ENCODE results near the gene FNBP1L.
"Not testable (repeated sequence)": the region's sequence is repeated elsewhere in the genome, so short reads cannot be mapped to it uniquely, and the experiment has no call there.

Gene FNBP1L

DNA sequence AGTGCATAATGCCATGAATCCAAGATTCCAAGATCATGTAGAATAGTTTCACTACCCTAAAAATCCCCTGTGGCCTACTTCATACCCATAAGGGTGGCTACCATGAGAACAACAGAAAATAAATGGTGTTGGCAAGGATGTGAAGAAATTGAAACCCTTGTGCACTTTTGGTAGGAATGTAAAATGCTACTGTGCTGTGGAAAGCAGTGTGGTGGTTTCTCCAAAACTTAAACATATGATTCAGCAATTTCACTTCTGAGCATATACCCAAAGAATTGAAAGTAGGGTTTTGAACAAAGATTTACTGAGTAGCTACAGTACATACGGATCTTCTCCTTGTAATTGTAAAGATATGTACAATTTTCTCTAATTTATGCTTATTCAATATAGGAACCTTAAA is 16.0 kb downstream of the FNBP1L start:
- Histone ChIP-seq H2BK15ac (ENCODE audit: low read length) (no peak overlapping the region), H3K36me3 (replicated peaks in 1 of 2; ENCODE audit: control insufficient read depth in 2 of 2, insufficient read depth in 2 of 2, low read length in 2 of 2) (peaks cover 0 to 35% of the 10 kb centered on the region in 2 donors), H3K4me1 (ENCODE audit: control insufficient read depth in 2 of 2, insufficient read depth in 1 of 2, low read depth in 1 of 2, low read length in 2 of 2) (no peaks in the 10 kb centered on the region), H4K8ac (ENCODE audit: low read depth, low read length) (no peak overlapping the region), H3K23ac (ENCODE audit: low read depth, low read length, poor library complexity) (no peak overlapping the region), H2AFZ (ENCODE audit: low read length) (no peak overlapping the region), H3K4me3 (ENCODE audit: low read length in 2 of 2) (no peak overlapping the region), H2AK5ac (ENCODE audit: low read depth, low read length) (no peak overlapping the region), H3K4ac (ENCODE audit: low read length) (no peak overlapping the region), H3K18ac (ENCODE audit: low read length) (no peak overlapping the region), H3K79me1 (ENCODE audit: low read depth, low read length) (peaks cover 7% of the 10 kb centered on the region), H4K91ac (ENCODE audit: low read depth, low read length, poor library complexity) (no peak overlapping the region), H3K9me3 (replicated peaks in 1 of 2; ENCODE audit: control insufficient read depth in 2 of 2, insufficient read depth in 1 of 2, low read depth in 1 of 2, low read length in 2 of 2) (peaks cover 2 to 41% of the 10 kb centered on the region in 2 donors), H2BK12ac (ENCODE audit: low read length) (no peak overlapping the region), H3K14ac (ENCODE audit: low read length) (no peak overlapping the region), H3K27ac (replicated peaks; ENCODE audit: low read length) (no peak overlapping the region), H2BK120ac (ENCODE audit: low read depth, low read length) (no peak overlapping the region), H3K9ac (ENCODE audit: low read depth, low read length, poor library complexity) (no peak overlapping the region), H2BK5ac (ENCODE audit: low read length) (no peak overlapping the region), H3K4me2 (ENCODE audit: insufficient read depth, low read length, poor library complexity, severe bottlenecking) (no peak overlapping the region), H3K27me3 (ENCODE audit: control insufficient read depth in 3 of 3, insufficient read depth in 3 of 3, low read depth in 1 of 3, low read length in 3 of 3) (no peaks in the 10 kb centered on the region)
- no peak for DNase-seq (ENCODE audit: low spot score)
- no CpG with 5 or more reads among the region's 1 CpG for WGBS, 2 donors (ENCODE audit: extremely low coverage in 2 of 2, insufficient read length in 2 of 2, insufficient replicate concordance in 1 of 2)

DNA sequence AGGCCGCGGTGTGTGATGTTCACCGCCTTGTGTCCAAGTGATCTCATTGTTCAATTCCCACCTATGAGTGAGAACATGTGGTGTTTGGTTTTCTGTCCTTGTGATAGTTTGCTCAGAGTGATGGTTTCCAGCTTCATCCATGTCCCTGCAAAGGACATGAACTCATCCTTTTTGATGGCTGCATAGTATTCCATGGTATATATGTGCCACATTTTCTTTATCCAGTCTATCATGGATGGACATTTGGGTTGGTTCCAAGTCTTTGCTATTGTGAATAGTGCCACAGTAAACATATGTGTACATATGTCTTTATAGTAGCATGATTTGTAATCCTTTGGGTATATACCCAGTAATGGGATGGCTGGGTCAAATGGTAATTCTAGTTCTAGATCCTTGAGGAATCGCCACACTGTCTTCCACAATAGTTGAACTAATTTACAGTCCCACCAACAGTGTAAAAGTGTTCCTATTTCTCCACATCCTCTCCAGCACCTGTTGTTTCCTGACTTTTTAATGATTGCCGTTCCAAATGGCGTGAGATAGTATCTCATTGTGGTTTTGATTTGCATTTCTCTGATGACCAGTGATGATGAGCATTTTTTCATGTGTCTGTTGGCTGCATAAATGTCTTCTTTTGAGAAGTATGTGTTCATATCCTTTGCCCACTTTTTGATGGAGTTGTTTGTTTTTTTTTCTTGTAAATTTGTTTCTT is 17.6 kb downstream of the FNBP1L start:
- not testable (repeated sequence) for H2AK5ac ChIP-seq (ENCODE audit: low read depth, low read length); H3K27ac ChIP-seq (replicated peaks; ENCODE audit: low read length)

GRCh38 chr1:93467606-93468005 is 19.7 kb downstream of the FNBP1L start:
- no peak for DNase-seq (ENCODE audit: low spot score)
- Histone ChIP-seq H3K4me2 (ENCODE audit: insufficient read depth, low read length, poor library complexity, severe bottlenecking) (no peak overlapping the region), H2BK120ac (ENCODE audit: low read depth, low read length) (no peak overlapping the region), H3K27me3 (ENCODE audit: control insufficient read depth in 3 of 3, insufficient read depth in 3 of 3, low read depth in 1 of 3, low read length in 3 of 3) (no peaks in the 10 kb centered on the region), H2BK12ac (ENCODE audit: low read length) (no peak overlapping the region), H3K27ac (replicated peaks; ENCODE audit: low read length) (no peak overlapping the region), H3K36me3 (replicated peaks in 1 of 2; ENCODE audit: control insufficient read depth in 2 of 2, insufficient read depth in 2 of 2, low read length in 2 of 2) (peaks cover 0 to 12% of the 10 kb centered on the region in 2 donors), H3K23ac (ENCODE audit: low read depth, low read length, poor library complexity) (no peak overlapping the region), H2BK15ac (ENCODE audit: low read length) (no peak overlapping the region), H3K4me1 (ENCODE audit: control insufficient read depth in 2 of 2, insufficient read depth in 1 of 2, low read depth in 1 of 2, low read length in 2 of 2) (no peaks in the 10 kb centered on the region), H3K4ac (ENCODE audit: low read length) (no peak overlapping the region), H3K14ac (ENCODE audit: low read length) (no peak overlapping the region), H4K8ac (ENCODE audit: low read depth, low read length) (no peak overlapping the region), H3K4me3 (ENCODE audit: low read length in 2 of 2) (peak overlapping the region in 1 of 2 donors; percentile 42), H3K79me1 (ENCODE audit: low read depth, low read length) (peaks cover 7% of the 10 kb centered on the region), H3K18ac (ENCODE audit: low read length) (no peak overlapping the region), H2AFZ (ENCODE audit: low read length) (no peak overlapping the region), H4K91ac (ENCODE audit: low read depth, low read length, poor library complexity) (no peak overlapping the region), H2AK5ac (ENCODE audit: low read depth, low read length) (no peak overlapping the region), H2BK5ac (ENCODE audit: low read length) (no peak overlapping the region), H3K9ac (ENCODE audit: low read depth, low read length, poor library complexity) (no peak overlapping the region), H3K9me3 (replicated peaks in 1 of 2; ENCODE audit: control insufficient read depth in 2 of 2, insufficient read depth in 1 of 2, low read depth in 1 of 2, low read length in 2 of 2) (peaks cover 2 to 37% of the 10 kb centered on the region in 2 donors)
- no CpG with 5 or more reads among the region's 4 CpGs for WGBS, 2 donors (ENCODE audit: extremely low coverage in 2 of 2, insufficient read length in 2 of 2, insufficient replicate concordance in 1 of 2)

More for the DNA sequence above, 17.6 kb downstream of the FNBP1L start:
- H2BK15ac ChIP-seq (ENCODE audit: low read length); H4K8ac ChIP-seq (ENCODE audit: low read depth, low read length); H3K27me3 ChIP-seq (ENCODE audit: control insufficient read depth in 3 of 3, insufficient read depth in 3 of 3, low read depth in 1 of 3, low read length in 3 of 3); H2BK5ac ChIP-seq (ENCODE audit: low read length); H3K14ac ChIP-seq (ENCODE audit: low read length); DNase-seq (ENCODE audit: low spot score); H3K4me2 ChIP-seq (ENCODE audit: insufficient read depth, low read length, poor library complexity, severe bottlenecking); H3K4ac ChIP-seq (ENCODE audit: low read length); H3K4me1 ChIP-seq (ENCODE audit: control insufficient read depth in 2 of 2, insufficient read depth in 1 of 2, low read depth in 1 of 2, low read length in 2 of 2); H3K79me1 ChIP-seq (ENCODE audit: low read depth, low read length); H2AFZ ChIP-seq (ENCODE audit: low read length); H3K4me3 ChIP-seq (ENCODE audit: low read length in 2 of 2); H2BK120ac ChIP-seq (ENCODE audit: low read depth, low read length); H3K9ac ChIP-seq (ENCODE audit: low read depth, low read length, poor library complexity); H3K23ac ChIP-seq (ENCODE audit: low read depth, low read length, poor library complexity); H4K91ac ChIP-seq (ENCODE audit: low read depth, low read length, poor library complexity); H2BK12ac ChIP-seq (ENCODE audit: low read length); H3K18ac ChIP-seq (ENCODE audit: low read length): not testable (repeated sequence)
- WGBS, 2 donors (ENCODE audit: extremely low coverage in 2 of 2, insufficient read length in 2 of 2, insufficient replicate concordance in 1 of 2) = no CpG with 5 or more reads among the region's 6 CpGs
- Histone ChIP-seq H3K36me3 (replicated peaks in 1 of 2; ENCODE audit: control insufficient read depth in 2 of 2, insufficient read depth in 2 of 2, low read length in 2 of 2) (peaks cover 0 to 20% of the 10 kb centered on the region in 2 donors), H3K9me3 (replicated peaks in 1 of 2; ENCODE audit: control insufficient read depth in 2 of 2, insufficient read depth in 1 of 2, low read depth in 1 of 2, low read length in 2 of 2) (peaks cover 2 to 40% of the 10 kb centered on the region in 2 donors)

- Histone ChIP-seq H3K36me3 (replicated peaks in 1 of 2; ENCODE audit: control insufficient read depth in 2 of 2, insufficient read depth in 2 of 2, low read length in 2 of 2) (peaks cover 0 to 12% of the 10 kb centered on the region in 2 donors), H3K79me1 (ENCODE audit: low read depth, low read length) (peaks cover 7% of the 10 kb centered on the region), H2BK15ac (ENCODE audit: low read length) (no peak overlapping the region), H3K27me3 (ENCODE audit: control insufficient read depth in 3 of 3, insufficient read depth in 3 of 3, low read depth in 1 of 3, low read length in 3 of 3) (no peaks in the 10 kb centered on the region), H2AK5ac (ENCODE audit: low read depth, low read length) (no peak overlapping the region), H2BK12ac (ENCODE audit: low read length) (no peak overlapping the region), H4K91ac (ENCODE audit: low read depth, low read length, poor library complexity) (no peak overlapping the region), H3K18ac (ENCODE audit: low read length) (no peak overlapping the region), H4K8ac (ENCODE audit: low read depth, low read length) (no peak overlapping the region), H3K27ac (replicated peaks; ENCODE audit: low read length) (no peak overlapping the region), H2BK120ac (ENCODE audit: low read depth, low read length) (no peak overlapping the region), H2BK5ac (ENCODE audit: low read length) (no peak overlapping the region), H3K9ac (ENCODE audit: low read depth, low read length, poor library complexity) (no peak overlapping the region), H3K23ac (ENCODE audit: low read depth, low read length, poor library complexity) (no peak overlapping the region), H3K14ac (ENCODE audit: low read length) (no peak overlapping the region), H3K9me3 (replicated peaks in 1 of 2; ENCODE audit: control insufficient read depth in 2 of 2, insufficient read depth in 1 of 2, low read depth in 1 of 2, low read length in 2 of 2) (peaks cover 2 to 36% of the 10 kb centered on the region in 2 donors), H3K4ac (ENCODE audit: low read length) (no peak overlapping the region), H2AFZ (ENCODE audit: low read length) (no peak overlapping the region), H3K4me1 (ENCODE audit: control insufficient read depth in 2 of 2, insufficient read depth in 1 of 2, low read depth in 1 of 2, low read length in 2 of 2) (no peaks in the 10 kb centered on the region), H3K4me3 (ENCODE audit: low read length in 2 of 2) (no peak overlapping the region), H3K4me2 (ENCODE audit: insufficient read depth, low read length, poor library complexity, severe bottlenecking) (no peak overlapping the region)
- DNase-seq (ENCODE audit: low spot score) = no peak
- WGBS, 2 donors (ENCODE audit: extremely low coverage in 2 of 2, insufficient read length in 2 of 2, insufficient replicate concordance in 1 of 2) = no CpG with 5 or more reads among the region's 3 CpGs
Observed at GRCh38 chr1:93468662-93469061, 20.7 kb downstream of the FNBP1L start.
